Measurements from ENCODE around the gene INTS12. TPM values are rescaled to one million over a fixed set of nuclear protein-coding genes. Genes with fewer than 3 reads are reported as not detected.

INTS12 gene, protein sequence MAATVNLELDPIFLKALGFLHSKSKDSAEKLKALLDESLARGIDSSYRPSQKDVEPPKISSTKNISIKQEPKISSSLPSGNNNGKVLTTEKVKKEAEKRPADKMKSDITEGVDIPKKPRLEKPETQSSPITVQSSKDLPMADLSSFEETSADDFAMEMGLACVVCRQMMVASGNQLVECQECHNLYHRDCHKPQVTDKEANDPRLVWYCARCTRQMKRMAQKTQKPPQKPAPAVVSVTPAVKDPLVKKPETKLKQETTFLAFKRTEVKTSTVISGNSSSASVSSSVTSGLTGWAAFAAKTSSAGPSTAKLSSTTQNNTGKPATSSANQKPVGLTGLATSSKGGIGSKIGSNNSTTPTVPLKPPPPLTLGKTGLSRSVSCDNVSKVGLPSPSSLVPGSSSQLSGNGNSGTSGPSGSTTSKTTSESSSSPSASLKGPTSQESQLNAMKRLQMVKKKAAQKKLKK
- total RNA-seq (2022; extraction: Qiagen RNA extraction; ENCODE audit: low read depth), result 13.2 to 16.2 TPM (median 15.4 TPM) in 5 replicates

DNA sequence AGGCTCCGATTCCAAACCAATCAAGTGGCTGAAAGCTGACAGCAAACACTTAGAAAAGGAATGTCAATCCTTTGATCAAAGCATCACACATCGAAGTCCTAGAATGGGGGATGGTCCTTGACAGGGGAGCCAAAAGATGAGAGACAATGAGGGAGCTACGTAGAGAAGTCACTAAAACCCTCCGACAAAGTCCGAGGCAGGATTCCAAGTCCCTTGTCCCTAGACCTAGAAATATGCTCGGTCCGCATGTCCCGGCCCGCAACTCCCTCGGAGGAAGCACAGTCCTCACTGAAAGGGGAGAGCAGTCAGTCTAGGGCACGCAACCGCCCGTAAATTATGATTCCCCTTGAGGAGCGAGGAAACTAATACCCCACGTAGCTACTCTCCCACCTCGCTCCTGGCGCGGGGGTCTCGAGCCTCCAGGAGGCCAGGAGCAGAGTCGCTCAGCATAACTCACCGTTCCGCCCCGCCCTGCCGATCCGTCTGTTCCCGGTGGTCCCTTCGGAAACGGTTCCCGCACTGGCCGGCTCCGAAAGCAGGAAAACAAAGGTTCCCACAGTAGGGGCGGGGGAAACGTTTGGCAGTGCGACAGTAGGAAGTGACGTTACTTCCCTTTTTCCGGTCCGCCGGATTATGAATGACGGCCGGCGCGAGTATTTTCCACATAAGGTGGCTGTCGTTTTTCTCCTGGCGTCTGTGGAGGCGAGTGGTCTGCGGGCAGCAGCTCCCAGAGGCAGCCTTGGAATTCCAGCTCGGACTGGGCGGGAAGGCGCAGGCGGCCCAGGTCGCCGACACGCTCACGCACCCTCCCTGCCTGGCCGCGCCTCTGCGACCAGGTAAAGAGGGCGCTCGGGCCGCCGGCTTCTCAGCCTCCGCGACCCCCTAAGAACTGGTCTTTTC is at the start of gene INTS12, which contains the start of gene GSTCD:
Gene INTS12 (minus strand): TSS at position 509 of the 900 bp plus-strand sequence. CDS start 8,684 bp downstream, outside the sequence.
Gene GSTCD (plus strand): TSS at position 604 of the 900 bp plus-strand sequence. CDS start 8,830 bp downstream, outside the sequence.

Other genes starting within 250 kb of the INTS12 start
- gene PPA2, start 234.6 kb downstream of the INTS12 start, total RNA-seq (2022; extraction: Qiagen RNA extraction; ENCODE audit: low read depth), result 77.7 to 85.7 TPM (median 84.3 TPM) in 5 replicates
- gene ARHGEF38, start 156.1 kb downstream of the INTS12 start, total RNA-seq (2022; extraction: Qiagen RNA extraction; ENCODE audit: low read depth), result not detected in 5 replicates
- 3.2 to 7.7 TPM (median 5.8 TPM) in 5 replicates for gene GSTCD, start 95 bp upstream of the INTS12 start, total RNA-seq (2022; extraction: Qiagen RNA extraction; ENCODE audit: low read depth)
- 0.28 to 0.48 TPM (median 0.40 TPM) in 5 replicates for gene NPNT, start 186.8 kb upstream of the INTS12 start, total RNA-seq (2022; extraction: Qiagen RNA extraction; ENCODE audit: low read depth)